Bone marrow (tissue), 2 donors: Measurements from ENCODE around the gene MINDY3.
"Not testable (repeated sequence)": the region's sequence is repeated elsewhere in the genome, so short reads cannot be mapped to it uniquely, and the experiment has no call there.

Experiments
- DNase-seq, 2 donors: peaks; one replicate each; lab custom pipeline; 2025; lab: John Stamatoyannopoulos, UW

MINDY3 gene

DNA sequence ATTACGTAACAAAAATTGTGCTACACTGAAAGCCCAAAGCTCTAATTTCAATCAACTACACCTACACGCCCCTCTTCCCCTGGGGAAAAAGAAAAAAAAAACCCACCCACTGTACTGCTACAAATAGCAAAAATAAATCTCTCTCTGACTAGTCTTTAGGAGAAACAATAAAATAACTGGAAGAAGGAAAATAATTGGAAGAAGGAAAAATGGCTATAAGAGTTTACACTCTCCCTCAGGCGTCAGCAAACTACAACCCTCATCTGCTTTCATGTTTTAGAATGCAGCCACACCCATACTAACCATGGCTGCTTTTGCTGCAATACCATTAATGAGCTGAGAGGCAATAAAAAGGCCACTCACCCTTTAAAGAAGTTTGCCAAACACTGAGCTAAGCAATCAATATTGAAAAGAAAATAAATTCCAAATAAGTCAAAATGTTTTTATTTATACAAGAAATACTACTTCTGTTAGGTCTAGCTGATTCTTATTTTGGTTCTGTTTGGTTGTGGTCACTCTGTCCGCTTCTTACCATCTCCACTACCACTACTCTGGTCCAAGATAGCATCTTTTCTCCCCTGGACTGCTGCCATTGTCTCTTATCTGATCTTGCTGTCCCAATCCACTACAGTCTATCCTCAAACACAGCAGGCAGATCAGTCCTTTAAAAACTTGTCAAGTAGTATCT, 3.8 kb downstream of the MINDY3 start:
- DNase-seq = no peak

DNA sequence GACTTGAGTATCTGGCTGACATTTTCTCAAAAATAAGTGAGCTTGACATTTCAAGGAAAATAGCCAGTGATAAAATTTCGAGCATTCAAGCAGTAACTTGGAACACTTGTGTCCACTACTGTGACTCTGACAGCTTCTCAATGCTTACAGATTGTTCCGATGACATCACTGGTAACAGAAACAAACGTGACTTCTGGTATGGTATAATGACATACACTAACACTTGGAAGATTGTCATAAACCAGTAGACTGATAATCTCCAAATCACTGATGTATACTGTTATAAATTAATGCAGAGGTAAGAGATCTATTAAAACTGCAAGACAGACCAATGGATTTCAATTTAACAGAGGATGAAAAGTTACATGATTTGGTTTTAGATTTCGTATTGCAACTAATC, 6.5 kb downstream of the MINDY3 start:
- DNase-seq = no peak

DNA sequence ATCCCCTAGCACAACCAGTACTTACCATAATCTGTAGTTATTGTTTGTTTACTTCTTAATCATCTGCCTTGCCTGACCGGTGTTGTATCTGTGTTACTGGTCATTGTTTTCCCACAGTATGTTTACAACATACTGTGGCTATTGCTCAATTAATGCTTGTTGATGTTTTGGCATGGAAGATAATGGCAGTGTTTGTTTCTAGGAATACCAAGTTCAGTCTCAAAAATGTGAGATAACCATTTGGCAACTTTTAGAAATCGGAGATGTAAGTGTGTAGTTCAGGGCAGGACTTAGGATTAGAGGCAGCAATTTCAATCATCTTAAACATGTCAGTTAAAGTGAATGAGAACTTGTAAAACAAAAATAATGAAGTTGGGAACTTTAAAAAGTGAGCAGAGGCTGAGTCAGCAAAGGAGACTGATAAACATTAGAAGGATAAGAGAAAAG, 8.2 kb downstream of the MINDY3 start:
- no peak for DNase-seq

DNA sequence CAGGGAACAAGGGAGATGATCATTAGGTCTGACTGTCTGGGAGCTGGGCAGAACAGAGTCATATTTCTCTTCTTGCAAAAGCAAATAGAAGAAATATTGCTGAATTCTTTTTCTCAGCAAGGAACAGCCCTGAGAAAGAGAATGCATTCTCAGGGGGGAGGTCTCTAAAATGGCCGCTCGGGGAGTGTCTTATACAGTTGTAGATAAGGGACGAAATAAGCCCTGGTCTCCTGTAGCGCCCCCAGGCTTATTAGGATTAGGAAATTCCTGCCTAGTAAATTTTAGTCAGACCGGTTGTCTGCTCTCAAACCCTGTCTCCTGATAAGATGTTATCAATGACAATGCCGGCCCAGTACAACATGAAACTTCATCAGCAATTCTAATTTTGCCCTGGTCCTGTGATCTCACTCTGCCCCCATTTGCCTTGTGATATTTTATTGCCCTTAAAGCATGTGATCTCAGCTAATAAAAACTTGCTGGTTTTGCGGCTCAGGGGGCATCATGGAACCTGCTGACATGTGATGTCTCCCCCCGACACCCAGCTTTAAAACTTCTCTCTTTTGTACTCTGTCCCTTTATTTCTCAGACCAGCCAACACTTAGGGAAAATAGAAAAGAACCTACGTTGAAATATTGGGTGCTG, 9.8 kb downstream of the MINDY3 start:
- DNase-seq = not testable (repeated sequence)

DNA sequence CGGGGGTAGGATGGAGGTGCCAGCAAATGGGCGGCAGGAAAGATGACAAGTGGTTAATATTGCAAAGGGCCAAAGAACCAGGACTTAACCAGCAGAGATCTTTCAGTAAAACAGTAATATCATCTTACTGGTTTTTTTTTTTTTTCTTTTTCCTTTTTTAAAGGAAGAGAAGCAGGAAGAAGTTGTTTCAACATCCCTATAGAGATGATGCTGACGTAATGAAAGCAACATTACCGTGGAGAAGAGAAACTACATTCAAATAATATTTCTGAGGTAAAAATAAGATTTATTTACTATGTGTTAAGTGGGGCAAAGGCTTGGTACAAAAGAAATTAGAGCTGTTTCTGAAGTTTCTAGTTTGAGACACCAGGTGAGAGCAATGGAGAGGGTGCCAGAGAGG, 11.0 kb downstream of the MINDY3 start:
- no peak for DNase-seq

DNA sequence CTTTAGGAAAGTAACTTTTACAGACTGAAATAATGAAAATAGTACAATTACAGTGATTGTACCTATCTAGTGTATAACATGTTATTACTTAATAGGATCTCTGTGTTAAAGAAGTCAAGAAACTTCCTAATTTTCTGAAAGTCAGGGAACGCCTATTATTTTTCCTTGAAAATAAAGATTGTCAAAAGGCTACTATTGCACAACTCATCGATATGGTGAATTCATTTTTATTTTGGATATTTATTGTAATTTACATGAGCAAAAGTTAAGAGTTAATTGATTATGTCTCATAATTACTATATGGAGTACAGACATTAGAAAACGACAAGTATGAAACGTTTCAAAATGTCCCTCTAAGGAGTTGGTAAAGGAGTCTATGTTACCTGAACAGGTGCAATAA, 12.8 kb downstream of the MINDY3 start:
- no peak for DNase-seq

DNA sequence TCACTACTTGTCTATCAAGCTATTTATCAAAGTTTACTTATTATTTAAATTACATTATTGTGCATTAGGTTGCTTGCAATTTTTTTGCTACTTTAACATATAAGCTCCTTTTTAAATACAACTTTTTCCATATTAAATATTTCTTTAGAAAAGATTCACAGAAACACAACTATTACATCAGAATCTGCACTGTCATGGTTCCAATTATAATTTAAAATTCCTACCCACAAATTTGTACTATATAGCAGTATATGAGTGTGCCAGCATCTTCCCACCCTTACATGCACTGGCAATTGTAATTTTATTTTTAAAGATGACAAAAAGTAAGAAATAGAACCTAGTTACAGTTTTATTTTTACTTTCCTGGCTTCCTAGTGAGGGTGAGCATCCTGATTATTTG, 15.8 kb downstream of the MINDY3 start:
- DNase-seq = no peak

DNA sequence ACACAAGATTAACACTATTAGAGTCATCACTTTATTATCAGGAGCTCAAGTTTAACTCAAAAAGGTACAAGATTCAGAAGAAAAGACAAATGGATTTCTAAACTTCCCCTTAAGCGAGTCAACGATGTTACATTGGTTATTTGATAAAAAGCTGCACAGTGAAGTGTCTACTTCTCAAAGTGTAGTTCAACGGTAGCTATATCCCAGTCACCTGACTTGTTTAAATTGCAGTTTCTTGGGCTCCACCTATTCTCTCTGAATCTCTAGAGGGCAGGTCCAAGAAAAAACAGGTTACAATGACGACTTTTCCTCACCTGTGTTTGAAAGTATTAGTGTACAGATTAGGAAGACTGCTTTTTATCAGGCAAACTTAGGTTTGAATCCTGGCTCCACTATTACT, 16.6 kb downstream of the MINDY3 start:
- DNase-seq = no peak

DNA sequence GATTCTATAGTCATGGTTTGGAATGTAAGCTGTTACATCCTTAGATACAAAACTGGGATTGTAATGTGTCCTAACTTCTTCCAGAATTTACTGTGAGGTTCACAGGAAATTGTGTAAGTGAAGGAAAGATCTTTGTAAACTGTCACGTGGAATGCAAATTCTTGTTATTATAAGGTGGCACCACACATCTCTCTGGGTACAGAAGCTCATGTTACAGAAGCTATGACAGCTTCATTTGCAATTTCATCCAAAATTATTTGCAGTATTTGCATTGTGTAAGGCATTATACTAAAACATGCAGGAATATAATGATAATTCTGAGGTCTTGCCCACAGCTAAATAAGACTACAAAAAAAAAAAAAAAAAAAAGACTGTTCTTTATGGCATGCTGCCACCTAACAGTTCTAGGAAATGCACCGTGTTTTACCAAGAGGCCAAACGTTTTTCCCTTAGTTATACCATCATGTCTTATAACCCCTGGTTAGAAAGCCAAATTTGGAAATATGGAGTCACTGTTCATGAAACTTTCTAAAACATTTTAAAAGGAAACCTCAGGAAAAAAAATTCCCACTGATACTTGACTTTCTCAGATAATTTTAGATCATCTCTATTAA, 17.6 kb downstream of the MINDY3 start:
- no peak for DNase-seq

DNA sequence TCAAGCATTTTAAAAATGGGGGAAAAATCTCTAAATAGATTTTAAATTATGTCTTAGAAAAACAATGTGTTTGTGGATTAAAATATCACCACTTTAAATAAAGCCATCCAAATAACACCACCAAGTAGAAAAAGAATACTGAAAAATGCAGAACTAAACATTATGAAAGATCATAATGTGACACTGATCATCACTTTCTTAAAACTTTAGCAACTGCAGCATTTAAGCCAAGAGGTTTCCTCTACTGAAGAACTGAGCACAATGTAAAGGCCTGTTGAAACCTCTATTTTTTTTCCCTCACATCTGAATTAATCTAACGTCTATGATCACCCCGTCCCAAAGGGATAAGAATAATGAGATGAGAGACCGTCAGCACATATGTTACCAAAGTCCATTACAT, 18.6 kb downstream of the MINDY3 start:
- no peak for DNase-seq

DNA sequence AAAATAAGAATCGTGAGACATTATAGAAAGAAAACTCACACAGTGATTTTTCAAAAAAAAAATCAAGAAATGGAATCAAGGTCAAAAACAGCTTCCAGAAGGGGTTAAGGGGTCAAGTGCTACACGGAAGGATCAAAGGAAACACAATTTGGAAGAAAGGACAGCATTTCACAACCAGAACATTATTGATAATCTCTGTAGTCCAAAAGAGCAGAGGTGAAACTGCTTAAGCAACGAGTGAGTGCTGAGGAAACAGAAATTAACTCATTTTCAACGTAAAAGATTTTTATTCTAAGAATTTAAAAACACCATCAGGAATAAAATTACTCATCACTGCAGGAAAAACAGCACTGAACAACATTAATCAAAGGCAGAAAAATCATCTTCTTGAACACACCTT, 23.5 kb downstream of the MINDY3 start:
- no peak for DNase-seq

DNA sequence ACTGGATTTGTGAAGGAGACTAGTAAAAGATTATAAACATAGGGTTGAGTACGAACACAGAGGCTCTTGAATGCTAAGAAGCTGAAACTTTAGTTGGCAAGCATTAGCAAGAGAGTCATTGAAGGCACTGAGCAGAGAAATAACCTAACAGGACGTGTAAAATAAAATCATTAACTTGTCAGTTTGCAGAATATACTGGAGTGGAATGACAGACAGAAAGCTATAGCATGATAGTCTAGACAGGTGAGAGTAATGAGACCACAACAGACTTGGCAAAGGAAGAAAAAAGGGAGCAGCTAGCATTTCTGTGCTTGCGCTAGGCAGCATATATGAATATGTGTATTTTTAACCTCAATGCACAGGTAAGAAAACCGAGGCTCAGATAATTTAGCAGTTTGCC, 30.8 kb downstream of the MINDY3 start:
- no peak for DNase-seq

DNA sequence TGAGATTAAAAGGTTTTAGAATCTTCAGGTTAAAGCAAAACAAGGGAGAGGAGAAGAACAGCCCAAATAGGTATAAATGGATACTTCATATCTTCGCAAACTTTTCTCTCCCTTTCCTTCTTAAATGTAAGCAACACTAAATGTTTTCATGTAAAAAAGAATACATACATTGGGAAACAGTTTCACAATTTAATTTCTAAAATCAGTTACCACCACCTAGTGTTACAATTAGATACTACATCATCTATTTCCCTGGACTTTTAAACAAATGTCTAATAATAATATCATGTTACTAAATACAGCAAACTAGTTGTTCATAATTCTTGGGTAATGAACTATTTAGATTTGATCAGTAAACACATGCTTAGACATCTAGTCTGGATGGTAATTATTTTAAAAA, 35.8 kb downstream of the MINDY3 start:
- DNase-seq = no peak

DNA sequence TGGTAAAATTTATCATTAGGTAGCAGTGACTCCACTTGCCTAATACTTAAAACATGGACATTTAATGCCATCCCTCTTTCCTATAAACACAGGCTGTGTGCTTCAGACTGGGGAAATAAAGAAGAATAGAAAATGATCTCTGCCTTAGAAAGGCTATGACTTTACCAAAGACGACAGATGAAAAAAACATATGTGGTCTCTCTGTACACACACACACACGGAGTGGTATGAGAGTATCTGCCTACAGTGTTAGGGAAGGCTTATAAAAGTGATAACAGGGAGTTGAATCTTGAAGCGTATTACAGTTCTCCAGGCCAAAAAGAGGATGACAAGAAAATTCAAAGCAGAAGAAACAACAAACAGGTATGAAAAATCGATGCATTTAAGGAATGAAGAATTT, 38.2 kb downstream of the MINDY3 start:
- DNase-seq = no peak

DNA sequence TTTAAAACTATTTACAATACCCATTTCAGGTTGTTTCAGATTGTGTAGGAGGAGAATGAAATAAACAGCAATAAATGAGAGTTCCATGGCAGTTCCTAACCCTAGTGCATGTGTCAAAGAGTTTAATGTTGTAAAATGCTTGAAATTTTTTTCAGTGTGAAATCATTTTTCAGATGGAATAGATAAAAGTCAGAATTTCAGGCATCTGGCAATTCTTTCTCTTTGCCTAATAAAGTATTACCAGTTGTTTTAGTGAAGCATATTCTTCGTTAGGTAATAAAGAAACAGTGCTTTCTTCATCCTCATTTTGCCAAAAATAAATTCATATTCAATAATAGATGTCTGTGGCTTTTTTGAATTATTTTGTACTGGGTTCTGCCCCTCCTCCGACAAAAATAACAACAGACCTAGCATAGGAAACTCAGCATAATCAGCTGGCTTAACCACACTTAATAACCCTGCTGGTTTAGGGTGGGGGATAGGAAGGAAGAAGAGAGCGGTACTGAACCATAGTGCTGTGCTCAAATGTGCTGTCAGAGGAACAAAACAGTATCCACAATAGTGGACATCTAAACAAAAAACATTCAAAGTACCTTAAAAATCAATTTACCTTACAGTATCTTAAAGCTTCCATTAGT, 39.1 kb downstream of the MINDY3 start:
- DNase-seq = no peak

DNA sequence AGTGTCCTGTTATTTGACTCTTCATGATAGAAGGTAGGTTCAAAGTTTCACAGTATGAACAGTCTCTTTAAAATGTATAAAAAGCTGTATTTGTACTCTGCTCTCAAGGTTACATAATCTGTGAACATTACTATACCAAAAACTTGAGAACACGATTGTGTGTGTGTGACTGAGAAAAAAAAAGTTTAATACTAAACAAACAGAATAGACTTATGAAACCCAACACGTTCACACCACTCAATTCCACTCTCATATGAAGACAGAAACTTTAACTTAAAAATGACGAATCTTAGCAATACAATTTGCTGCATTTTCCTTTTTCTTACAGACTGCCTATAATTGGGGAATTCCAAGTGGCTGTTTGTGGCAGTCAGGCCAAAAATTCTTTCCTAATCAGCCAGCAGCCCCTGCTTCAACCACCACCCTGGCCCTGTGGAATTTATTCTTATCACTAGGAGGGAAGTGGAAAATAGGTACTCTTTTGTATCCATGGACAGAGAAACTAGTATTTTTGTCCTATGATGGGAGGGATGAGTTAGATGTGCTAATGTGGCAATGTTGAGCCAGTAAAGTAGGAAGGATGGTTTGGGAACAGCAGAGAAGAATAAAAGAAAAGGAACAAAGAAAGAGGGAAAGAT, 42.8 kb downstream of the MINDY3 start:
- no peak for DNase-seq

DNA sequence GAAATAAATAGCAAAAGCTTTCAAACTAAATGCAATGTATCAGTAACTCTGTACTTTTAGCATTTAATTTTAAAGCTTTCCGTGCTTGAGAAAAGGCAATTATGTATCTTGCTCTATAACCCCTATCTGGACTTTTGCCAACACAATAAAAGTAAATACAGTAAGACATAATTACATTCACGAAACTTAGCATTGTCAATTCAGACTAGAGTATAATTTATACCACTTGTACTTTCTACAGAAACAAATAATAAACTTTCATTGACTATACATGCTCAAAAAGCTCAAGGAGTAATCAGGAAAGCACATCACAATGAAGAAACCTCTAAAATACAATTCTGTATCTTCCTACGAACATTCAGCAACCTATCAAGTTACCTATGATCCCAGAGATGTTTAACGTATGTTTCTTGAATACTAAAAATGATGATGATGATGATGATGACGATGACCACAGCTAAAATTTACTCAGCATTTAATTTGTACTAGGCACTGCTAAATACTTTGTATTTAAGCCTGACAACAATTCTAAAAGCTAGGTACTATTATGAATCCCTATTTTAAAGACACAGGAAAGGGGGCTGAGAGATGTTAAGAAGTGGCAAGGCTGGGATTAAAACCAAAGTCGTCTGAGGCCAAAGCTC, 44.9 kb downstream of the MINDY3 start:
- no peak for DNase-seq

DNA sequence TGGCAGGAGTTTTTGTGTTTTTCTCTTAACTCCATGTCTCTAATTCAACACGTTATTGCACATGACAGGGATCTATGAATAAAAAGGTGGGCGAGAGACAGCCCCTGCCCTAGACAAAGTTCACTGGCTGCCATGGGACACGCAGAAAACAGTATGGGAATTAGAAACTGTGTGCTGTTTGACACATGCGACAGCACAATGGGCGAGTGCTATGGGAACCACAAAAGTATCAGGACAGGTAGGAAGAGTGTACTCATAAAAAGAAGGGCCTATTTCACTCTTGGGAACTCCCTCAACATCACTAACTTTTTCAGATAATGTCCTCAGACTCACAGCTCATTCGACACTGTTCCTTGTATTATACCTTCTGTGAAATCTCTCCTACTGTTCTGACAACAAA, 45.7 kb downstream of the MINDY3 start:
- DNase-seq = no peak

DNA sequence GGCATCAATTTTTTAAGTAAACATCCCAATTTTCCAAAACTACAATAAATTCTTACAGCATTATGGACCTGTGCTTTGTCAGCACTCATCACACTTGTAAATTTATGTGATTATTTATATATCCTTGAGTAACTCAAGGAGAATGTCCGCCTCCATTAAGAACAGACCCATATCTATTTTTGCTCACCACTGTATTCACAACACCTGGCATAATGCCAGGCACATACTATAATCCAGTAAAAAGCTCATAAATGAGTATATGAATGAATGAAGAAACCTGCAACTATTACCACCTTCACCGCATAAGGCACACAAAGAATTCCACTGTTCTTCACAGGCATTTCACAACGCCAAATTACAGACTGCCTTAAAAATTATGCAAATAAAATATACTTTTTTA, 46.9 kb downstream of the MINDY3 start:
- no peak for DNase-seq

DNA sequence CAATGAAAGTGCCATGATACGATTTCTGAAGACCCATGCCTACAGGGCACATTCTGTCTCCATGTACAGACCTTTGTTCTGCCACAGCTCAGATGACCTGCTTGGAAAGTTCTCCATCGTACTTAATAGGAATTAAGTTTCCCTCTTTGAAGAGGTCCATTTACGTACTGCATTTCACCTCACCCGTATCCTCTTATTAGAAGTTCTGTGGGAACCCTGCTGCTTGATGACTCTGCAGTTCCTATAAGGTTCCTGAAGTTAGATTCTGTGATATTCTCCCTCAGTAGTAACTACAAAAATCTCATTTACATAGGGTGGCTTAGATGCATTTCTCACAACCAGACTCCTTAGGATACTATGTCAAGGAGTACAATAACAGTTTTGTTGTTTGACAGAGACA, 50.9 kb downstream of the MINDY3 start:
- no peak for DNase-seq

DNA sequence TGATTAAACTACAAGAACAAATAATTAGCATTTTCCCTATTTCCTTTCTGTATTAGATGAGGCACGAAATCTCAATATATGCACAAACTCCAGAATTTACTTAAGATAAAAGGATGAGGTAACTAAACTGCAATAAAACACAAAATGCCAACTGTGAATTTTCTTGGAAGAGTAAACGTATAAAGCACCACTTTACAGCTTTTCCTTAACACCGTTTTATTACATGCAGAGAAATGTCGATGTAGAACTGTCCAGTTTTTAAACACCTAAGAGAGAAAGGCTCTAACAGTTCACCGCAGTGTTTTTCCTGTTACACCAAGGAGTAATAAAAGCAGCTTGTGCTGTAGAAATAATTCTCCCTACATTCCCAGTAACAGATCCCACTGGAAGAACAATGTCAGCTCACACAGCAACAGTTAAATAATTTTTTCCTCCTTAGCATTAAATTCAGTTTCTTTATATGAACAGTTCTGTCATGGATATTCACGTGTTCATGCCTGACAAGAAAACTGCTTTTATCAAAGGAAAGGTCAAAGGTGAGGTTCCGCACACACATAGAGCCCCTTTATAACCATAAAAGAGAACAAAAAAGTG, 52.0 kb downstream of the MINDY3 start:
- no peak for DNase-seq
